HK-2 (cell line): ENCODE data around the gene C7.
"Not testable (repeated sequence)": the region's sequence is repeated elsewhere in the genome, so short reads cannot be mapped to it uniquely, and the experiment has no call there.

ENCODE experiments used
- DNase-seq: peaks from one replicate; pipeline ENCODE4 v3.0.0-alpha.2; 2018; ENCODE audit not compliant: unreplicated experiment

Gene C7

DNA sequence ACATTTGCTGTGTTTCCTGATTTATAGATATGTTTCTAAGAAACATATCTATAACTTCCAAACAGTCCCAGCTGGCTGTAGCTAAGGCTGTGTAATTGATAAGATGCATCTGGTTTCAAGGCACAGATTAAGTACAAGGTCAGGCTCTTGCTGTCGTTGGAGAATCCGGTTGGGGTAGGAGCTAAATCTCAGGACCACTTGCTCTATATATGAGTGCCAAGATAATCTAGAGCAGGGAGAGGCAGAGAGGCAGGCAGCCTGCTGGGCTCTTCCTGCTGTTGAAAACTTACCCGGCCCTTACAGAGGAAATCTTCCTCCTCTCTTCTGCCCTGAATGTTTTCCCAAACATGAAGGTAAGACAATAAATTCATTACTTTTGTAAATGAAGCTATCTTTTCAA is at the start of gene C7:
Gene C7, plus strand, starts transcription at position 234 of the 400 bp plus-strand sequence. Its CDS starts 114 bp downstream, at position 348.
- no peak for DNase-seq

- no peak for DNase-seq
These were observed 48.6 kb upstream of the C7 start for GRCh38 chr5:40860711-40861110.

GRCh38 chr5:40865004-40865403 is 44.3 kb upstream of the C7 start:
- DNase-seq = not testable (repeated sequence)

DNA sequence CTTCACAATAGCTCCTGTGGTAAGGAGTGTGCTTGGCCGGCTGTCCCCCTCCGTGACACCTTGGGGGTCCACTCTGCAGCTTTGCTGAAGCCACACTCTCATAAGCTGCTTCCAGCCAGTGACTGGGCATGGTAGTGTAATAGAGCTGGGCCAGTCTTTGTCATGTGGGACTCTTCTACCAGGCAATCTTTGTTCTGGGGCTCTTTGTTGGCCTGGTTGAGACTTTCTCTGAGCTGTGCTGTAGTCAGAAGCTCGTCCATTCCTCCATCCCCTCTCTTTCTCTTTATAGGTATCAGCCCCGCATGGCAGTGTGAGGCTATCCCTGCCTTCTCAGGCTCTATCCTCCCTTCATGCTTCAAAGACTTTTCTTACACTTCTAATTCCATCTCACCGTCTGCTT is 42.5 kb upstream of the C7 start:
- DNase-seq = no peak

- DNase-seq = no peak
These were observed 39.9 kb upstream of the C7 start for GRCh38 chr5:40869384-40869783.

DNA sequence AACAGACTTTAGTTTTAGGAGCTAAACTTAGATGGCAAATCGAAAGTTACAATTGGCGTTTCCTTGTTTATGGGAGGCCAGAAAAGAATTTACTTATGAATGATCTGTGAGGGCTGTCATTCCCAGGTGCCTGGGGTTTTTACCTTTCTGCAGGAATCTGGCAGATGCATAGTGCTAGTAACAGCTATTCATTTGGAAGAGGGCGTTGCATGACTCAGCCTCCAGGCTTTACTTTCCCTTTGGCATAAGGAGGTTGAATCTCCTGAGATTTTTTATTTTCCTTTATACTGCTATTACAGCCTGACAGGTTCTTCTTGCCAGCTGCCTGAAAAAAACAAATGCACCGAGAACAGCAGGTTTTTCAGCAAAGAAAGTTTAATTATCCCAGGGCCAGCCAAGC is 38.1 kb upstream of the C7 start:
- no peak for DNase-seq

DNA sequence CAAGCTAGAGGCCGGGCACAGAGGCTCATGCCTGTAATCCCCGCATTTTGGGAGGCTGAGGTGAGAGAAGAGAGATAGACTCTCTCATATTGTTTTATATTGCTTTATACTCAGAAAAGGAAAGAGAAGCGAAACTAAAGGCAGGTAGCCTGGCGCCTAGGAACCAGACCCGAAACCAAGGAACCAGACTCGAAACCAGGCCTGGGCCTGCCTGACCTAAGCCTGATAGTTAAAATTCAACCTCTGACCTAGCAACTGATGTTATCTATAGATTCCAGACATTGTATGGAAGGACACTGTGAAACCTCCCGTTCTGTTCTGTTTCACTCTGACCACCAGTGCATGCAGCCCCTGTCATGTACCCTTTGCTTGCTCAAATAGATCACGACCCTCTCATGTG is 37.0 kb upstream of the C7 start:
- DNase-seq = not testable (repeated sequence)

DNA sequence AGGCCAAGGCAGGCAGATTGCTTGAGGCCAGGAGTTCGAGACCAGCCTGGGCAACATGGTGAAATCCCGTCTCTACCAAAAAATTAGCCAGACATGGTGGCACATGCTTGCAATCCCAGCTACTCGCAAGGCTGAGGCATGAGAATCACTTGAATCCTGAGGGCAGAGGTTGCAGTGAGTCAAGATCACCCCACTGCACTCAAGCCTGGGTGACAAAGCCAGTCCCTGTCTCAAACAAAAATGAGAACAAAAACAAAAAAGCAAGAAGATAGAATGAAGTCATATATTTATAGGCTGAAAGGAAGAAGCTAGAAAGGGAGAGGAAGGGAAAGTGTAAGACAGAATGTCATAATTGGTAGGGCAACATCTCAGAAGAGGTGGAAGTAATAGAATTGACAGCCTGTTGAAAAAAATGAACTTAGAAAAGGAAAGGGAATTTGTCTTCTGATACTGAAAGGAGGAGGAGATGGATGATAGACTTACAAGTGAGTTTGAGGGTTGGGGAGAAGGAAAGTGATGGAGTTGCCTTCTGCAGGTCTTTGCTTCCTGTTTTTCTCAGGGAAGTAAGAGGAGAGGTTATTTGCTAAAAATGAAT is 35.9 kb upstream of the C7 start:
- no peak for DNase-seq

DNA sequence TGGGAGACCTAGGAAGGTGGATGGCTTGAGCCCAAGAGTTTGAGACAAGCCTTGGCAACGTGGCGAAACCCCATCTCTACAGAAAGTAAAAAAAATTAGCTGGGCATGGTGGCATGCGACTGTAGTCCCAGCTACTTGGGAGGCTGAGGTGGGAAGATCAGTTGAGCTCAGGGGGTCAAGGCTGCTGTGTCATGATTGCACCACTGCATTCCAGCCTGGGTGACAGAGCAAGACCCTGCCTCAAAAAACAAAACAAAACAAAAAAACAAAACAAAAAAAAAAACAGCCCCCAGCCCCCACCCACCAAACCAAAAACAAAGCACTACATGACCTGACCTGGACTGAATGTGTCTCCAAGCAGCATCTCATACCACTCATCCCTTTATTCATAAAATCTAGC is 33.3 kb upstream of the C7 start:
- no peak for DNase-seq

GRCh38 chr5:40877371-40877988 is 31.8 kb upstream of the C7 start:
- DNase-seq = no peak

DNA sequence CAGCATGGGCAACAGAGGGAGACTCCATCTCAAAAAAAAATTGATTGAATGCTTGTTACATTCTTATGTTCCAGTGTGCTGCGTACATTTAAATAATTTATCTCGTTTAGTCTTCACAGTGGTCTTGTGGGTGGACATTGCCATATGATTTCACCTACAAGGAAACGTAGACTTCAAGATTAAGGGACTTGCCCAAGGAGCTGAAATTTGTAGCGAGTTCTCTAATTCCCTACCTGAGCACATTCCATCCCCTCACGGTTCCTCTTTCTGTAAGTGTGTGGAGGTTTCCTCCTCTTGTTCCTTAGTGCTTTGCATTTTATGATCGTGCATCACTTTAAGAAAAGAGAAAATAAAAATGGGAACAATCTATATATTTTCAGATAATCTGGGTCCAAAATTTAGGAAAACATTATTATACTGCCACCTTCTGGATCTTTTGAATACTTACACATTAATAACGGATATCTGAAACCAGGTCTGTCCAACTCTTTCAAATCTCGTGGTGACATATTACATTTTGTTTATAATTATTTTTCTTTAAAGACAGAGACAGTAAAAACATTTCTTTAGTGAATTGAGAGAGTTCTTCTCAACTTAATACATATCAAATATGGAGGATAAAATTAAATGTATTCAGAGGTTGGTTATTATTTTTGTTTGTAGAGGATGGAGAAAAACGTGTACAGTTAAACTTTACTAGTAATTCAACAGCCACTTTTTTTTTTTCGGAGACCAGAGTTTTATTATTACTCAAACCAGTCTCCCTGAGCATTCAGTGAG is 29.9 kb upstream of the C7 start:
- no peak for DNase-seq

DNA sequence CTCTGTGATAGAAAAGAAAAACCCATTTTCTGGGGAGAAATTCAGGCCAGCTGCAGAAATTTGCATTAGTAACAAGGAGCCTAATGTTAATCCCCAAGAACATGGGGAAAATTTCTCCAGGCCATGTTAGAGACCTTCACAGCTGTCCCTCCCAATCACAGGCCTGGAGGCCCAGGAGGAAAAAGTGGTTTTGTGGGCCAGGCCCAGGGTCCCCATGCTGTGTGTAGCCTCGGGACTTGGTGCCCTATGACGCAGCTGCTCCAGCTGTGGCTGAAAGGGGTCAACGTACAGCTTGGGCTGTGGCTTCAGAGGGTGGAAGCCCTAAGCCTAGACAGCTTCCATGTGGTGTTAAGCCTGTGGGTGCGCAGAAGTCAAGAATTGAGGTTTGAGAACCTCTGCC is 27.0 kb upstream of the C7 start:
- no peak for DNase-seq

- not testable (repeated sequence) for DNase-seq
These were observed 26.2 kb upstream of the C7 start for GRCh38 chr5:40883051-40883450.

DNA sequence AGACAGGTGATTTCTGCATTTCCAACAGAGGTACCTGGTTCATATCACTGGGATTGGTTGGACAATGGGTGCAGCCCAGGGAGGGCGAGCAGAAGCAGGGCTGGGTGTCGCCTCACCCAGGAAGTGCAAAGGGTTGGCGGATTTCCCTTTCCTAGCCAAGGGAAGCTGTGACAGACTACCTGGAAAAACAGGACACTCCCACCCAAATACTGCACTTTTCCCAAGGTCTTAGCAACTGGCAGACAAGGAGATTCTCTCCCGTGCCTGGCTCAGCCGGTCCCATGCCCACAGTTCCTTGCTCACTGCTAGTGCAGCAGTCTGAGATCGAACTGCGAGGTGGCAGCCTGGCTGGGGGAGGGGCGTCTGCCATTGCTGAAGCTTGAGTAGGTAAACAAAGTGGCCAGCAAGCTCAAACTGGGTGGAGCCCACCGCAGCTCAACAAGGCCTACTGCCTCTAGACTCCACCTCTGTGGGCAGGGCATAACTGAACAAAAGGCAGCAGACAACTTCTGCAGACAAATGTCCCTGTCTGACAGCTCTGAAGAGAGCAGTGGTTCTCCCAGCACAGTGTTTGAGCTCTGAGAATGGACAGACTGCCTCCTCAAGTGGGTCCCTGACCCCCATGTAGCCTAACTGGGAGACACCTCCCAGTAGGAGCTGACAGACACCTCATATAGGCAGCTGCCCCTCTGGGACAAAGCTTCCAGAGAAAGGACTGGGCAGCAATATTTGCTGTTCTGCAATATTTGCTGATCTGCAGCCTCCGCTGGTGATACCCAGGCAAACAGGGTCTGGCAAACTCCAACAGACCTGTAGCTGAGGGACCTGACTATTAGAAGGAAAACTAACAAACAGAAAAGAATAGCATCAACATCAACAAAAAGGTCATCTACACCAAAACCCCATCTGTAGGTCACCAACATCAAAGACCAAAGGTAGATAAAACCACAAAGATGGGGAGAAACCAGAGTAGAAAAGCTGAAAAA is 13.6 kb upstream of the C7 start:
- not testable (repeated sequence) for DNase-seq

DNA sequence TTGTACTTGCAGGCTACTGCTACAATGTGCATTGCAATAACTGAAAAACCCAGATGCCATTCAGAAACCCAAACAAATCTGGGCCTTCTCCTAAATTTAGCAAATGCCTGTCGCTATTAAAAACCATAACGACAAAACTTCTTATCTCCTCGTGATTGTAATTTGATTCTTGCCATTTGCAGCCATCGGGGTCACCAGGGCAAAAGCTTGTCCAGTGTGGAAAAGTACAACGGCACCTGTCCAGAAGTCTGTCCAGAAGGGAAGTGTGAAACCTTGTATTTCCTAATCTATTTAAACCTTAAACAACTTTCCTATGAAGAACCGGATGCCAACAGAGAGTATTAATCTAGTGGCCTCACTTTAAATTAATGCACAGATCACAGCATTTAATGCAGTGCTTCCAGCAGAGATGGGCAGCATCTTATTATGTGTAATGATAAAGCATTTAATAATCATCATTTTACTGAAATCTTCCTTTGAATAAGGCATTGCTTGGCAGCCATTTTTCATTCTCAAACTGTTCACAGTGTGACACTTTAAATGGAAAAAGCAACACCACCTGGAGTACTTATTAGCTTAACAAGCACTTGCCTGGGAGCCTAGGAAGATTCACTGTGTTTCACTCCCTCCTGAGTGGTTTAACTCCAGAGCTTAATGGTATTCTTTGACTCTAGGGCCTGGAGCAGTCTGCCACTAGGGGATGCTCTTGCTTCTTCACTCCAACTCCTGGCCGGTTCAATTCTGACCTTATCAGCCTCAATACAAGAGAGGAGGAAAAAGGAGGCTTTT is 4.9 kb upstream of the C7 start:
- DNase-seq = peak; percentile 26

- DNase-seq = no peak
These were observed 4.3 kb upstream of the C7 start for GRCh38 chr5:40904994-40905306.

GRCh38 chr5:40906351-40906751 is 2.9 kb upstream of the C7 start:
- DNase-seq = no peak

- no peak for DNase-seq
These were observed 426 bp downstream of the C7 start for GRCh38 chr5:40909723-40910122.

GRCh38 chr5:40911266-40911665 is 2.0 kb downstream of the C7 start:
- no peak for DNase-seq

- no peak for DNase-seq
These were observed 5.5 kb downstream of the C7 start for GRCh38 chr5:40914835-40915234.

GRCh38 chr5:40915341-40915926 is 6.1 kb downstream of the C7 start:
- DNase-seq = no peak
